OCI-LY3 (cell line): ENCODE data around the gene ZFYVE21.

Experiments
- EZH2phosphoT487 ChIP-seq: fragments of 200-600 bp; shearing (Covaris generic); IDR thresholded peaks from 2 replicates; pipeline ENCODE4 v1.6.1; 2018; ENCODE audit warnings: antibody characterized with exemption, mixed run types, low read depth
- TF ChIP-seq, protein P1 (sequence below): fragments of 200-600, 300-600 bp; sonication (generic); IDR thresholded peaks from 2 replicates; pipeline ENCODE4 v1.5.1; 2014; ENCODE audit warnings: antibody characterized with exemption, low read length, low read depth

DNA sequence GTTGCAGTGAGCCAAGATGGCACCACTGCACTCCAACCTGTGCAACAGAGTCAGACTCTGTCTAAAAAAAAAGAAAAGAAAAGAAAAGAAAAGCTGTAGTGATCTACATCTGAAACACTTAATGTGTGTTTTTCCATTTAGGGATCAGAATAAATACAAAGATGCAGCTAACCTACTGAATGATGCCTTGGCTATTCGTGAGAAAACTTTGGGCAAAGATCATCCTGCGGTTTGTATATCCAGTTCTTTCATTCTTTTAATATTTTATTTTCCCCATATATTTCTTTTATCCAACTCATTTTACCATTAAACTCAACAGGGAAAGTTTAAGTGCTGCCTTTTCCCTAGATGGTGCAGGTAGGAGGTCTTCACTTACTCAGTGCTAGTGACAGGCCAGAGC, 46.2 kb upstream of the ZFYVE21 start:
- TF ChIP-seq, protein P1, sequence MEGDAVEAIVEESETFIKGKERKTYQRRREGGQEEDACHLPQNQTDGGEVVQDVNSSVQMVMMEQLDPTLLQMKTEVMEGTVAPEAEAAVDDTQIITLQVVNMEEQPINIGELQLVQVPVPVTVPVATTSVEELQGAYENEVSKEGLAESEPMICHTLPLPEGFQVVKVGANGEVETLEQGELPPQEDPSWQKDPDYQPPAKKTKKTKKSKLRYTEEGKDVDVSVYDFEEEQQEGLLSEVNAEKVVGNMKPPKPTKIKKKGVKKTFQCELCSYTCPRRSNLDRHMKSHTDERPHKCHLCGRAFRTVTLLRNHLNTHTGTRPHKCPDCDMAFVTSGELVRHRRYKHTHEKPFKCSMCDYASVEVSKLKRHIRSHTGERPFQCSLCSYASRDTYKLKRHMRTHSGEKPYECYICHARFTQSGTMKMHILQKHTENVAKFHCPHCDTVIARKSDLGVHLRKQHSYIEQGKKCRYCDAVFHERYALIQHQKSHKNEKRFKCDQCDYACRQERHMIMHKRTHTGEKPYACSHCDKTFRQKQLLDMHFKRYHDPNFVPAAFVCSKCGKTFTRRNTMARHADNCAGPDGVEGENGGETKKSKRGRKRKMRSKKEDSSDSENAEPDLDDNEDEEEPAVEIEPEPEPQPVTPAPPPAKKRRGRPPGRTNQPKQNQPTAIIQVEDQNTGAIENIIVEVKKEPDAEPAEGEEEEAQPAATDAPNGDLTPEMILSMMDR: no peak
- no peak for TF ChIP-seq EZH2phosphoT487
